H9 (cell line): ENCODE results near the gene DYNC2H1. TPM values are rescaled to one million over a fixed set of nuclear protein-coding genes. Genes with fewer than 3 reads are reported as not detected.

Experiments
- DNase-seq: peaks from one replicate; pipeline ENCODE4 v3.0.0-alpha.2; 2017
- H2AFZ ChIP-seq: one replicate; pipeline ENCODE4 v1.6.1; 2013; ENCODE audit warnings: mild to moderate bottlenecking, low read length, control low read depth, moderate library complexity
- H2AK5ac ChIP-seq: 2 replicates; pipeline ENCODE4 v1.6.1; 2013; ENCODE audit warnings: low read length, control low read depth, mixed read lengths; ENCODE audit not compliant: insufficient read length
- H2BK120ac ChIP-seq: one replicate; pipeline ENCODE4 v1.6.1; 2013; ENCODE audit warnings: low read depth, mild to moderate bottlenecking, low read length, control low read depth, inconsistent platforms; ENCODE audit not compliant: poor library complexity, severe bottlenecking
- H2BK12ac ChIP-seq: 2 replicates; pipeline ENCODE4 v1.6.1; 2013; ENCODE audit warnings: low read length, control low read depth, mixed read lengths, low read depth; ENCODE audit not compliant: insufficient read length
- H2BK15ac ChIP-seq: 2 replicates; pipeline ENCODE4 v1.6.1; 2013; ENCODE audit warnings: low read depth, low read length, control low read depth
- H2BK20ac ChIP-seq: one replicate; pipeline ENCODE4 v1.6.1; 2013; ENCODE audit warnings: low read depth, mild to moderate bottlenecking, low read length, control low read depth, inconsistent platforms; ENCODE audit not compliant: poor library complexity, severe bottlenecking
- H2BK5ac ChIP-seq: 2 replicates; pipeline ENCODE4 v1.6.1; 2013; ENCODE audit warnings: low read length, control low read depth, mixed read lengths; ENCODE audit not compliant: insufficient read length
- H3K14ac ChIP-seq: 2 replicates; pipeline ENCODE4 v1.6.1; 2013; ENCODE audit warnings: low read length, control low read depth; ENCODE audit not compliant: insufficient read depth
- H3K18ac ChIP-seq: 2 replicates; pipeline ENCODE4 v1.6.1; 2013; ENCODE audit warnings: low read depth, mild to moderate bottlenecking, mixed read lengths, low read length, control low read depth; ENCODE audit not compliant: insufficient read length
- H3K23ac ChIP-seq: 2 replicates; pipeline ENCODE4 v1.6.1; 2013; ENCODE audit warnings: low read length, control low read depth, mixed read lengths, low read depth; ENCODE audit not compliant: insufficient read length
- H3K23me2 ChIP-seq: 2 replicates; pipeline ENCODE4 v1.6.1; 2013; ENCODE audit warnings: low read depth, mild to moderate bottlenecking, mixed read lengths, low read length, control low read depth; ENCODE audit not compliant: insufficient read length, poor library complexity, severe bottlenecking
- H3K27ac ChIP-seq: 2 replicates; pipeline ENCODE4 v1.5.1; 2013; ENCODE audit warnings: low read length, control low read depth, mixed read lengths, low read depth; ENCODE audit not compliant: insufficient read length
- H3K27me3 ChIP-seq: 2 replicates; pipeline ENCODE4 v1.6.1; 2013; ENCODE audit warnings: low read length, control low read depth, inconsistent platforms; ENCODE audit not compliant: insufficient read depth
- H3K4ac ChIP-seq: 2 replicates; pipeline ENCODE4 v1.6.1; 2013; ENCODE audit warnings: low read depth, mild to moderate bottlenecking, control low read depth, inconsistent platforms, low read length, moderate library complexity
- H3K4me1 ChIP-seq: 2 replicates; pipeline ENCODE4 v1.6.1; 2013; ENCODE audit warnings: low read length, control low read depth, inconsistent platforms; ENCODE audit not compliant: insufficient read depth
- H3K4me2 ChIP-seq: 2 replicates; pipeline ENCODE4 v1.6.1; 2013; ENCODE audit warnings: low read length, control low read depth, mixed read lengths; ENCODE audit not compliant: insufficient read length, insufficient read depth
- H3K56ac ChIP-seq: 2 replicates; pipeline ENCODE4 v1.6.1; 2013; ENCODE audit warnings: low read depth, mild to moderate bottlenecking, mixed read lengths, low read length, control low read depth; ENCODE audit not compliant: insufficient read length
- H3K79me1 ChIP-seq: 2 replicates; pipeline ENCODE4 v1.6.1; 2013; ENCODE audit warnings: low read depth, mild to moderate bottlenecking, moderate library complexity, low read length, control low read depth, inconsistent platforms; ENCODE audit not compliant: insufficient read depth, poor library complexity, severe bottlenecking
- H3K79me2 ChIP-seq: 2 replicates; pipeline ENCODE4 v1.6.1; 2013; ENCODE audit warnings: low read length, control low read depth, inconsistent platforms; ENCODE audit not compliant: insufficient read depth
- H3K9ac ChIP-seq: 2 replicates; pipeline ENCODE4 v1.6.1; 2013; ENCODE audit warnings: low read length, control low read depth, mixed read lengths; ENCODE audit not compliant: insufficient read length; ENCODE audit errors: extremely low read depth
- H3K9me3 ChIP-seq: one replicate; pipeline ENCODE4 v1.6.1; 2013; ENCODE audit warnings: low read depth, low read length, inconsistent platforms; ENCODE audit not compliant: control insufficient read depth
- H3T11ph ChIP-seq: one replicate; pipeline ENCODE4 v1.6.1; 2013; ENCODE audit warnings: mild to moderate bottlenecking, low read length, control low read depth, inconsistent platforms
- H4K20me1 ChIP-seq: one replicate; pipeline ENCODE4 v1.6.1; 2013; ENCODE audit not compliant: control insufficient read depth, insufficient read length, insufficient read depth
- H4K5ac ChIP-seq: 2 replicates; pipeline ENCODE4 v1.6.1; 2013; ENCODE audit warnings: low read depth, mild to moderate bottlenecking, mixed read lengths, low read length, control low read depth; ENCODE audit not compliant: insufficient read length
- H4K8ac ChIP-seq: replicated peaks from 2 replicates; pipeline ENCODE4 v1.6.1; 2013; ENCODE audit warnings: low read length, control low read depth, mixed read lengths, low read depth; ENCODE audit not compliant: insufficient read length
- H4K91ac ChIP-seq: 2 replicates; pipeline ENCODE4 v1.6.1; 2013; ENCODE audit warnings: low read depth, mild to moderate bottlenecking, moderate library complexity, mixed read lengths, low read length, control low read depth; ENCODE audit not compliant: insufficient read length
- H3K27ac Mint-ChIP-seq, 3 experiments: 2 replicates in 2 of 3; 3 replicates in 1 of 3; pipeline ENCODE4 v1.8.0; 2020 to 2021; ENCODE audit warnings: mixed read lengths in 3 of 3, mild to moderate bottlenecking in 1 of 3, moderate library complexity in 1 of 3
- H3K27me3 Mint-ChIP-seq: 2 replicates; pipeline ENCODE4 v1.8.0; 2021; ENCODE audit warnings: low read depth, mild to moderate bottlenecking, moderate library complexity, mixed read lengths
- H3K36me3 Mint-ChIP-seq, 3 experiments: 2 replicates in 2 of 3; 3 replicates in 1 of 3; pipeline ENCODE4 v1.8.0; 2020 to 2021; ENCODE audit warnings: low read depth in 3 of 3, mixed read lengths in 3 of 3; ENCODE audit not compliant: insufficient read depth in 1 of 3
- H3K4me1 Mint-ChIP-seq, 2 experiments: 2 replicates each; pipeline ENCODE4 v1.8.0; 2020; ENCODE audit warnings: mixed read lengths in 2 of 2
- H3K4me3 Mint-ChIP-seq, 2 experiments: 2 replicates in 1 of 2; 3 replicates in 1 of 2; pipeline ENCODE4 v1.8.0; 2020 to 2021; ENCODE audit warnings: mild to moderate bottlenecking in 2 of 2, mixed read lengths in 2 of 2, moderate library complexity in 1 of 2
- H3K9me3 Mint-ChIP-seq, 2 experiments: 2 replicates in 1 of 2; 3 replicates in 1 of 2; pipeline ENCODE4 v1.8.0; 2020; ENCODE audit warnings: mild to moderate bottlenecking in 2 of 2, mixed read lengths in 2 of 2, moderate library complexity in 1 of 2
- WGBS: extraction: QIAGEN DNeasy Blood & Tissue Kit; methylation state at CpG from one replicate; pipeline ENCODE4 v1.1.7; 2013; ENCODE audit warnings: missing lambda C conversion rate, low lambda C conversion rate, mixed read lengths; ENCODE audit not compliant: insufficient read length; ENCODE audit errors: extremely low coverage; 5-methylcytosine and 5-hydroxymethylcytosine counted together
- total RNA-seq: library from RNA; stranded (reverse); gene quantifications from 2 replicates; pipeline ENCODE4 v1.2.1, GENCODE V29; 2021
- TF ChIP-seq, protein P1 (sequence below): fragments of 200-600 bp; sonication (generic); conservative IDR thresholded peaks from 3 replicates; pipeline ENCODE4 v1.8.0; 2021; ENCODE audit warnings: antibody characterized with exemption, mild to moderate bottlenecking

The DYNC2H1 gene
- total RNA-seq, 1 experiment from 2014 or later, result 13.2 TPM

DNA sequence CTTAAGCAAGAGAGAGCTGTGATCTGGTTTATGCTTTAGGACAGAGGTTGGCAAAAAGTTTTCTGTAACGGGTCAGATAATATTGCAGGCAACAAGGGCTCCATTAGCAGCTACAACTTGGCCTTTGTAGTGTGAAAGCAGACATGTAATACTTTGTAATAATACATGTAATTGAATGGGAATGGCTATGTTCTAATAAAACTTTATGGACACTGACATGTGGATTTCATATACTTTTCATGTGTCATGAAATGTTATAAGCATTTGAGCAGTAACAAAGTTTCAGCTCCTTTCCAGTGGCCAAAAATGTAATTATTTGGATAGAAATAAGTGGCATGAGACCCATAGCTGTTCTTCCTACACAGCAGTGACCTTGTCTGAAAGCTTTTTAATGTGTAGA lies 3.1 kb downstream of the DYNC2H1 start:
- H3K9ac ChIP-seq, result no peak overlapping the region
- no peak overlapping the region for H2BK120ac ChIP-seq
- Mint-ChIP-seq H3K9me3 (no peaks in the 10 kb centered on the region), H3K27ac (no peak overlapping the region), H3K4me1 (peaks cover 2% of the 10 kb centered on the region in 2 experiments; a peak in 2 of 4 replicates), H3K36me3 (peaks cover 9 to 15% (median 9%) of the 10 kb centered on the region in 3 experiments; a peak in 6 of 7 replicates), H3K4me3 (no peak overlapping the region), H3K27me3 (no peaks in the 10 kb centered on the region)
- H2BK20ac ChIP-seq, result no peak overlapping the region
- H3K4ac ChIP-seq, result no peak overlapping the region
- H3K18ac ChIP-seq, result no peak overlapping the region
- no peaks in the 10 kb centered on the region for H3K27me3 ChIP-seq
- no peak overlapping the region for H3K23ac ChIP-seq
- no peak overlapping the region for H3T11ph ChIP-seq
- no peak overlapping the region for H3K14ac ChIP-seq
- no peak overlapping the region for H2BK12ac ChIP-seq
- no peak overlapping the region for H4K91ac ChIP-seq
- TF ChIP-seq, protein P1, sequence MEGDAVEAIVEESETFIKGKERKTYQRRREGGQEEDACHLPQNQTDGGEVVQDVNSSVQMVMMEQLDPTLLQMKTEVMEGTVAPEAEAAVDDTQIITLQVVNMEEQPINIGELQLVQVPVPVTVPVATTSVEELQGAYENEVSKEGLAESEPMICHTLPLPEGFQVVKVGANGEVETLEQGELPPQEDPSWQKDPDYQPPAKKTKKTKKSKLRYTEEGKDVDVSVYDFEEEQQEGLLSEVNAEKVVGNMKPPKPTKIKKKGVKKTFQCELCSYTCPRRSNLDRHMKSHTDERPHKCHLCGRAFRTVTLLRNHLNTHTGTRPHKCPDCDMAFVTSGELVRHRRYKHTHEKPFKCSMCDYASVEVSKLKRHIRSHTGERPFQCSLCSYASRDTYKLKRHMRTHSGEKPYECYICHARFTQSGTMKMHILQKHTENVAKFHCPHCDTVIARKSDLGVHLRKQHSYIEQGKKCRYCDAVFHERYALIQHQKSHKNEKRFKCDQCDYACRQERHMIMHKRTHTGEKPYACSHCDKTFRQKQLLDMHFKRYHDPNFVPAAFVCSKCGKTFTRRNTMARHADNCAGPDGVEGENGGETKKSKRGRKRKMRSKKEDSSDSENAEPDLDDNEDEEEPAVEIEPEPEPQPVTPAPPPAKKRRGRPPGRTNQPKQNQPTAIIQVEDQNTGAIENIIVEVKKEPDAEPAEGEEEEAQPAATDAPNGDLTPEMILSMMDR, result no peak
- no peak overlapping the region for H2AFZ ChIP-seq
- peaks cover 6% of the 10 kb centered on the region for H3K23me2 ChIP-seq
- H3K4me2 ChIP-seq, result no peak overlapping the region
- H4K5ac ChIP-seq, result no peak overlapping the region
- H4K20me1 ChIP-seq, result no peaks in the 10 kb centered on the region
- no peaks in the 10 kb centered on the region for H3K79me1 ChIP-seq
- H3K27ac ChIP-seq, result no peak overlapping the region
- H2BK15ac ChIP-seq, result no peak overlapping the region
- no peak overlapping the region for H3K56ac ChIP-seq
- DNase-seq, result no peak
- no peaks in the 10 kb centered on the region for H3K4me1 ChIP-seq
- no CpG with 5 or more reads among the region's 1 CpG for WGBS
- no peak overlapping the region for H4K8ac ChIP-seq
- no peak overlapping the region for H2AK5ac ChIP-seq
- no peaks in the 10 kb centered on the region for H3K9me3 ChIP-seq
- H2BK5ac ChIP-seq, result no peak overlapping the region
- H3K79me2 ChIP-seq, result no peaks in the 10 kb centered on the region
